Upper lobe of left lung (tissue), 6 donors: Measurements from ENCODE around the gene GINS2. TPM values are rescaled to one million over a fixed set of nuclear protein-coding genes. Genes with fewer than 3 reads are reported as not detected.

Experiments used
- ATAC-seq, 2 donors: fragments of 200-7000 bp; cut with Tn5 transposase; one replicate each; pipeline ENCODE4 v1.9.1; 2022; ENCODE audit warnings: mild to moderate bottlenecking in 2 of 2, moderate library complexity in 2 of 2; ENCODE audit not compliant: low FRiP score in 2 of 2
- DNase-seq, 2 donors: peaks; one replicate each; pipeline ENCODE4 v3.0.0-alpha.2; 2019 to 2020
- H3K27ac ChIP-seq, 4 donors: fragments of 200-600 bp; sonication (generic); one replicate each; pipeline ENCODE4 v1.5.1; 2016 to 2019
- H3K27me3 ChIP-seq, 4 donors: fragments of 200-600 bp; sonication (generic); one replicate each; pipeline ENCODE4 v1.5.1; 2017 to 2019
- H3K36me3 ChIP-seq, 4 donors: fragments of 200-600 bp; sonication (generic); one replicate each; pipeline ENCODE4 v1.5.1; 2016 to 2019
- H3K4me1 ChIP-seq, 4 donors: fragments of 200-600 bp; sonication (generic); one replicate each; pipeline ENCODE4 v1.5.1; 2018 to 2019
- H3K4me3 ChIP-seq, 4 donors: fragments of 200-600 bp; sonication (generic); one replicate each; pipeline ENCODE4 v1.5.1; 2017 to 2019; ENCODE audit warnings: mild to moderate bottlenecking in 2 of 4, moderate library complexity in 1 of 4
- H3K9me3 ChIP-seq, 4 donors: fragments of 200-600 bp; sonication (generic); one replicate each; pipeline ENCODE4 v1.5.1; 2018 to 2019
- CTCF ChIP-seq, 6 experiments: fragments of 450-650 bp in 4 of 6; fragments of 200-600 bp in 2 of 6; sonication (generic) in 2 of 6; IDR thresholded peaks; one replicate each; pipeline ENCODE4 v1.5.1; 2016 to 2019; ENCODE audit warnings: antibody characterized with exemption in 6 of 6
- EP300 ChIP-seq, 4 donors: sonication (generic); formaldehyde crosslinking; IDR thresholded peaks; one replicate each; pipeline ENCODE4 v1.5.1; 2017; ENCODE audit warnings: antibody characterized with exemption in 4 of 4, control low read depth in 2 of 4
- POLR2A ChIP-seq, 4 donors: fragments of 450-650 bp; IDR thresholded peaks; one replicate each; pipeline ENCODE4 v1.5.1; 2016 to 2017; ENCODE audit warnings: antibody characterized with exemption in 4 of 4, mild to moderate bottlenecking in 2 of 4
- POLR2AphosphoS5 ChIP-seq, 2 donors: sonication (generic); formaldehyde crosslinking; IDR thresholded peaks; one replicate each; pipeline ENCODE4 v1.5.1; 2017; ENCODE audit warnings: antibody characterized with exemption in 2 of 2
- WGBS, 2 donors: methylation state at CpG; one replicate each; pipeline ENCODE4 v1.1.5; 2017 to 2018; 5-methylcytosine and 5-hydroxymethylcytosine counted together
- total RNA-seq, 6 donors: library from RNA; depleted of rRNA in 4 of 6; stranded (reverse); fragments of >200 nt in 4 of 6; gene quantifications; one replicate each; pipeline versions ENCODE4 v1.1.0 to v1.2.1, GENCODE V29; 2016 to 2021
- donor health status: DM: no; HTN: no; CAD: no; lungs with moderate emphysema.
- donor health status: DM: no; HTN: yes; CAD: no; lungs with severe emphysema.

The GINS2 gene
- total RNA-seq, 6 donors from 2014 or later = 0.39 to 0.91 (median 0.75) TPM; not detected in 2

- ATAC-seq (no peak), DNase-seq (no peak)
- no peak overlapping the region for H3K4me3 ChIP-seq
- H3K9me3 ChIP-seq = peaks cover 0 to 8% (median 2%) of the 10 kb centered on the region in 4 donors
- no peaks in the 10 kb centered on the region for H3K36me3 ChIP-seq
- TF ChIP-seq POLR2AphosphoS5 (IDR thresholded peaks at IDR 0.05) = no peak
- no peak for TF ChIP-seq POLR2A (IDR thresholded peaks at IDR 0.05)
- H3K27ac ChIP-seq = no peak overlapping the region
- H3K27me3 ChIP-seq = no peaks in the 10 kb centered on the region
- H3K4me1 ChIP-seq = peaks cover 0 to 10% (median 6%) of the 10 kb centered on the region in 4 donors
- 62 to 72% methylated on average over 6 to 9 of the region's 9 CpGs for WGBS, 2 donors
These were observed 24.0 kb upstream of the GINS2 start for GRCh38 chr16:85712801-85713200.

- Histone ChIP-seq H3K4me1 (peaks cover 0 to 8% (median under 1%) of the 10 kb centered on the region in 4 donors), H3K4me3 (no peak overlapping the region), H3K9me3 (peaks cover 0 to 8% (median 2%) of the 10 kb centered on the region in 4 donors), H3K36me3 (no peaks in the 10 kb centered on the region), H3K27ac (no peak overlapping the region), H3K27me3 (no peaks in the 10 kb centered on the region)
- DNase-seq (no peak), ATAC-seq (no peak)
- TF ChIP-seq CTCF (IDR thresholded peaks at IDR 0.05) = no peak
- TF ChIP-seq POLR2AphosphoS5 (IDR thresholded peaks at IDR 0.05) = no peak
- no peak for TF ChIP-seq EP300 (IDR thresholded peaks at IDR 0.05)
- 93 to 97% methylated on average over 5 to 6 of the region's 6 CpGs for WGBS, 2 donors
These were observed 23.3 kb upstream of the GINS2 start for GRCh38 chr16:85711982-85712587.

GRCh38 chr16:85710732-85711131, 22.0 kb upstream of the GINS2 start:
- H3K4me3 ChIP-seq = no peak overlapping the region
- H3K9me3 ChIP-seq = peaks cover 0 to 8% (median 2%) of the 10 kb centered on the region in 4 donors
- no peak overlapping the region for H3K27ac ChIP-seq
- no peaks in the 10 kb centered on the region for H3K36me3 ChIP-seq
- peaks cover 0 to 3% (median 0%) of the 10 kb centered on the region in 4 donors for H3K4me1 ChIP-seq
- TF ChIP-seq CTCF (IDR thresholded peaks at IDR 0.05) = no peak
- TF ChIP-seq POLR2AphosphoS5 (IDR thresholded peaks at IDR 0.05) = no peak
- TF ChIP-seq EP300 (IDR thresholded peaks at IDR 0.05) = no peak
- TF ChIP-seq POLR2A (IDR thresholded peaks at IDR 0.05) = no peak
- ATAC-seq (no peak), DNase-seq (no peak)
- WGBS, 2 donors = 91 to 93% methylated on average over 8 to 9 of the region's 9 CpGs
- H3K27me3 ChIP-seq = no peaks in the 10 kb centered on the region

- ATAC-seq (no peak), DNase-seq (peak in 1 of 2 donors; percentile 81)
- Histone ChIP-seq H3K4me1 (no peaks in the 10 kb centered on the region), H3K27me3 (no peaks in the 10 kb centered on the region), H3K9me3 (peaks cover 0 to 8% (median 2%) of the 10 kb centered on the region in 4 donors), H3K36me3 (no peaks in the 10 kb centered on the region), H3K27ac (no peak overlapping the region), H3K4me3 (no peak overlapping the region)
- WGBS, 2 donors = 70 to 83% methylated on average over 18 to 46 of the region's 53 CpGs
- no peak for TF ChIP-seq CTCF (IDR thresholded peaks at IDR 0.05)
- no peak for TF ChIP-seq POLR2AphosphoS5 (IDR thresholded peaks at IDR 0.05)
- TF ChIP-seq EP300 (IDR thresholded peaks at IDR 0.05) = no peak
- no peak for TF ChIP-seq POLR2A (IDR thresholded peaks at IDR 0.05)
These were observed 21.2 kb upstream of the GINS2 start for GRCh38 chr16:85709766-85710585.

- 85 to 95% methylated on average over 6 of the region's 6 CpGs for WGBS, 2 donors
- Histone ChIP-seq H3K27ac (no peak overlapping the region), H3K9me3 (peaks cover 0 to 8% (median 2%) of the 10 kb centered on the region in 4 donors), H3K36me3 (no peaks in the 10 kb centered on the region), H3K27me3 (no peaks in the 10 kb centered on the region), H3K4me1 (no peaks in the 10 kb centered on the region), H3K4me3 (no peak overlapping the region)
- ATAC-seq (no peak), DNase-seq (no peak)
- no peak for TF ChIP-seq CTCF (IDR thresholded peaks at IDR 0.05)
- no peak for TF ChIP-seq EP300 (IDR thresholded peaks at IDR 0.05)
- no peak for TF ChIP-seq POLR2AphosphoS5 (IDR thresholded peaks at IDR 0.05)
- no peak for TF ChIP-seq POLR2A (IDR thresholded peaks at IDR 0.05)
These were observed 19.6 kb upstream of the GINS2 start for GRCh38 chr16:85708338-85708737.
